BJ (cell line): ENCODE measurements around the gene KICS2. TPM values are rescaled to one million over a fixed set of nuclear protein-coding genes. Genes with fewer than 3 reads are reported as not detected.

ENCODE experiments used
- CTCF ChIA-PET: fragments of 350-600 bp; formaldehyde crosslinking; extraction: SDS; loops from one replicate; lab custom pipeline; 2021; ENCODE audit warnings: antibody characterized with exemption, inconsistent platforms; lab: Yijun Ruan, JAX
- POLR2A ChIA-PET: fragments of 300-600 bp; sonication (Branson Sonifier 250); formaldehyde crosslinking; extraction: SDS; loops from one replicate; lab custom pipeline; 2021; ENCODE audit warnings: antibody characterized with exemption; lab: Charles Lee
- DNase-seq: peaks from one replicate; pipeline ENCODE4 v3.0.0-alpha.2; 2011; ENCODE audit warnings: low read depth
- H3K27me3 ChIP-seq: 2 replicates; pipeline ENCODE4 v1.6.0; 2011; ENCODE audit warnings: low read length; ENCODE audit not compliant: control insufficient read depth, insufficient read depth
- H3K36me3 ChIP-seq: 2 replicates; pipeline ENCODE4 v1.5.1; 2011; ENCODE audit warnings: low read length; ENCODE audit not compliant: control insufficient read depth, insufficient read depth
- H3K4me3 ChIP-seq: 2 replicates; pipeline ENCODE4 v1.5.1; 2011; ENCODE audit warnings: low read depth, mild to moderate bottlenecking, control low read depth, low read length
- CTCF ChIP-seq: IDR thresholded peaks from 2 replicates; pipeline ENCODE4 v1.5.1; 2011; ENCODE audit warnings: low read depth, mild to moderate bottlenecking, control low read depth, inconsistent platforms, low read length, moderate library complexity; ENCODE audit not compliant: insufficient read depth
- polyA plus RNA-seq: library from polyadenylated mRNA; depleted of rRNA; stranded (reverse); fragments of >200 nt; gene quantifications from 2 replicates; pipeline ENCODE4 v1.2.3, GENCODE V29; 2011

KICS2 gene
- polyA plus RNA-seq, 1 experiment, result 3.3 TPM

- DNase-seq, result no peak
- no peaks in the 10 kb centered on the region for H3K36me3 ChIP-seq
- H3K4me3 ChIP-seq, result no peak overlapping the region
- ChIA-PET POLR2A (interaction anchor here (0.5 kb wide), 1 partner anchor 227 kb away, joined by 3 read pairs; no protein-coding TSS in a partner anchor), CTCF (interaction anchor here (1.0 to 6.5 kb wide), 2 partner anchors 408 to 414 kb away, joined by 3 to 42 read pairs; partner anchors contain the start of gene SRGAP1)
- TF ChIP-seq CTCF, result no peak
- no peaks in the 10 kb centered on the region for H3K27me3 ChIP-seq
Observed at GRCh38 chr12:64252681-64253080, 30.6 kb upstream of the KICS2 start.

GRCh38 chr12:64243809-64244208 is 21.7 kb upstream of the KICS2 start:
- POLR2A ChIA-PET, result no interaction called here
- Histone ChIP-seq H3K36me3 (no peaks in the 10 kb centered on the region), H3K27me3 (no peaks in the 10 kb centered on the region), H3K4me3 (no peak overlapping the region)
- no peak for DNase-seq
- TF ChIP-seq CTCF, result no peak
- CTCF ChIA-PET, result interaction anchor here (0.7 to 1.8 kb wide), 4 partner anchors 13 to 421 kb away, joined by 3 to 7 read pairs (median 4); partner anchors contain the start of gene SRGAP1

GRCh38 chr12:64240781-64241180 is 18.7 kb upstream of the KICS2 start:
- Histone ChIP-seq H3K36me3 (no peaks in the 10 kb centered on the region), H3K27me3 (no peaks in the 10 kb centered on the region), H3K4me3 (no peak overlapping the region)
- DNase-seq, result no peak
- TF ChIP-seq CTCF, result no peak
- ChIA-PET POLR2A (no interaction called here), CTCF (interaction anchor here (0.6 to 2.3 kb wide), 4 partner anchors 14 to 414 kb away, joined by 3 to 7 read pairs (median 3); partner anchors contain the start of gene SRGAP1)

- DNase-seq, result no peak
- POLR2A ChIA-PET, result no interaction called here
- TF ChIP-seq CTCF, result no peak
- Histone ChIP-seq H3K4me3 (no peak overlapping the region), H3K36me3 (no peaks in the 10 kb centered on the region), H3K27me3 (no peaks in the 10 kb centered on the region)
- CTCF ChIA-PET, result interaction anchor here (0.6 to 2.6 kb wide), 7 partner anchors 9 to 412 kb away, joined by 3 to 16 read pairs (median 5); partner anchors contain the start of gene SRGAP1
Observed at GRCh38 chr12:64237382-64237781, 15.3 kb upstream of the KICS2 start.

- Histone ChIP-seq H3K36me3 (no peaks in the 10 kb centered on the region), H3K27me3 (no peaks in the 10 kb centered on the region), H3K4me3 (no peak overlapping the region)
- CTCF ChIA-PET, result interaction anchor here (0.9 to 2.6 kb wide), 8 partner anchors 14 to 411 kb away, joined by 3 to 16 read pairs (median 3); partner anchors contain the start of genes KICS2 and SRGAP1
- no peak for DNase-seq
- 0 out of 2 replicates have a peak, but pooled peaks have one; percentile 5 for TF ChIP-seq CTCF
- POLR2A ChIA-PET, result no interaction called here
Observed at GRCh38 chr12:64236549-64236948, 14.5 kb upstream of the KICS2 start.
